Right atrium auricular region (tissue), 2 donors: ENCODE results near the gene KATNB1. TPM values are rescaled to one million over a fixed set of nuclear protein-coding genes. Genes with fewer than 3 reads are reported as not detected.
A peak's percentile ranks its signal among the peaks of the same experiment; 100 is the strongest.

Experiments
- DNase-seq: peaks from one replicate; pipeline ENCODE4 v3.0.0-alpha.2; 2019; ENCODE audit warnings: low spot score
- H3K27ac ChIP-seq, 2 donors: fragments of 200-600 bp; sonication (generic); 1 replicate in 1 of 2; 2 replicates in 1 of 2; pipeline ENCODE4 v1.5.1; 2016 to 2019
- H3K27me3 ChIP-seq, 2 donors: fragments of 200-600 bp; sonication (generic); one replicate each; pipeline versions ENCODE4 v1.5.1 to v1.6.0; 2017 to 2019
- H3K36me3 ChIP-seq: fragments of 200-600 bp; sonication (generic); one replicate; pipeline ENCODE4 v1.5.1; 2016
- H3K4me1 ChIP-seq, 2 donors: fragments of 200-600 bp; sonication (generic); one replicate each; pipeline versions ENCODE4 v1.5.1 to v1.6.0; 2017 to 2019
- H3K4me3 ChIP-seq, 2 donors: fragments of 200-600 bp; sonication (generic); 1 replicate in 1 of 2; 2 replicates in 1 of 2; pipeline ENCODE4 v1.5.1; 2017 to 2019; ENCODE audit warnings: mild to moderate bottlenecking in 1 of 2, moderate library complexity in 1 of 2
- H3K9me3 ChIP-seq, 2 donors: fragments of 200-600 bp; sonication (generic); one replicate each; pipeline ENCODE4 v1.5.1; 2019
- CTCF ChIP-seq, 2 donors: fragments of 200-600 bp; sonication (generic); IDR thresholded peaks; one replicate each; pipeline ENCODE4 v1.5.1; 2019; ENCODE audit warnings: antibody characterized with exemption in 2 of 2
- total RNA-seq, 2 donors: library from RNA; depleted of rRNA; stranded (reverse); fragments of >200 nt; gene quantifications; one replicate each; pipeline ENCODE4 v1.1.0, GENCODE V29; 2016

The KATNB1 gene
- total RNA-seq, 2 donors from 2014 or later = 11.7 TPM

- peaks cover 0 to 21% of the 10 kb centered on the region in 2 donors for H3K4me1 ChIP-seq
- H3K27me3 ChIP-seq = no peaks in the 10 kb centered on the region
- no peak for DNase-seq
- H3K27ac ChIP-seq = peak overlapping the region; percentile 85 to 88
- H3K9me3 ChIP-seq = no peaks in the 10 kb centered on the region
- H3K36me3 ChIP-seq = no peaks in the 10 kb centered on the region
- H3K4me3 ChIP-seq = peak overlapping the region; percentile 67 to 80
- no peak for TF ChIP-seq CTCF (IDR thresholded peaks at IDR 0.05)
Observed at GRCh38 chr16:57734308-57734924, 1.2 kb upstream of the KATNB1 start.

- H3K9me3 ChIP-seq = no peaks in the 10 kb centered on the region
- no peak for TF ChIP-seq CTCF (IDR thresholded peaks at IDR 0.05)
- no peaks in the 10 kb centered on the region for H3K36me3 ChIP-seq
- peak overlapping the region; percentile 69 to 94 for H3K4me3 ChIP-seq
- peaks cover 0 to 21% of the 10 kb centered on the region in 2 donors for H3K4me1 ChIP-seq
- H3K27me3 ChIP-seq = no peaks in the 10 kb centered on the region
- peak; percentile 100 for DNase-seq
- peak overlapping the region; percentile 85 to 88 for H3K27ac ChIP-seq
Observed at GRCh38 chr16:57734925-57735754, 430 bp upstream of the KATNB1 start.

- DNase-seq = peak; percentile 73
- Histone ChIP-seq H3K27ac (peak overlapping the region; percentile 30 to 44), H3K9me3 (no peaks in the 10 kb centered on the region)
Observed at GRCh38 chr16:57736419-57737351, 1.1 kb downstream of the KATNB1 start.

GRCh38 chr16:57738844-57739243 lies 3.3 kb downstream of the KATNB1 start:
- no peak overlapping the region for H3K27ac ChIP-seq
- no peak overlapping the region for H3K4me3 ChIP-seq
- no peaks in the 10 kb centered on the region for H3K27me3 ChIP-seq
- no peaks in the 10 kb centered on the region for H3K36me3 ChIP-seq
- TF ChIP-seq CTCF (IDR thresholded peaks at IDR 0.05) = no peak
- DNase-seq = no peak
- H3K4me1 ChIP-seq = peaks cover 0 to 21% of the 10 kb centered on the region in 2 donors
- H3K9me3 ChIP-seq = no peaks in the 10 kb centered on the region

More at GRCh38 chr16:57736419-57737351, 1.1 kb downstream of the KATNB1 start:
- no peaks in the 10 kb centered on the region for H3K36me3 ChIP-seq
- peak overlapping the region; percentile 69 to 94 for H3K4me3 ChIP-seq
- no peaks in the 10 kb centered on the region for H3K27me3 ChIP-seq
- no peak for TF ChIP-seq CTCF (IDR thresholded peaks at IDR 0.05)
- H3K4me1 ChIP-seq = peaks cover 0 to 21% of the 10 kb centered on the region in 2 donors

- TF ChIP-seq CTCF (IDR thresholded peaks at IDR 0.05) = no peak
- H3K9me3 ChIP-seq = no peaks in the 10 kb centered on the region
- peaks cover 0 to 13% of the 10 kb centered on the region in 2 donors for H3K4me1 ChIP-seq
- no peak for DNase-seq
- no peak overlapping the region for H3K4me3 ChIP-seq
- no peak overlapping the region for H3K27ac ChIP-seq
- H3K36me3 ChIP-seq = no peaks in the 10 kb centered on the region
- no peaks in the 10 kb centered on the region for H3K27me3 ChIP-seq
Observed at GRCh38 chr16:57739756-57740422, 4.3 kb downstream of the KATNB1 start.
